Measurements from ENCODE around the gene CROCC2. TPM values are rescaled to one million over a fixed set of nuclear protein-coding genes. Genes with fewer than 3 reads are reported as not detected.

Gene CROCC2
- total RNA-seq, 6 donors from 2014 or later, result 0.23 to 17.8 (median 7.6) TPM

DNA sequence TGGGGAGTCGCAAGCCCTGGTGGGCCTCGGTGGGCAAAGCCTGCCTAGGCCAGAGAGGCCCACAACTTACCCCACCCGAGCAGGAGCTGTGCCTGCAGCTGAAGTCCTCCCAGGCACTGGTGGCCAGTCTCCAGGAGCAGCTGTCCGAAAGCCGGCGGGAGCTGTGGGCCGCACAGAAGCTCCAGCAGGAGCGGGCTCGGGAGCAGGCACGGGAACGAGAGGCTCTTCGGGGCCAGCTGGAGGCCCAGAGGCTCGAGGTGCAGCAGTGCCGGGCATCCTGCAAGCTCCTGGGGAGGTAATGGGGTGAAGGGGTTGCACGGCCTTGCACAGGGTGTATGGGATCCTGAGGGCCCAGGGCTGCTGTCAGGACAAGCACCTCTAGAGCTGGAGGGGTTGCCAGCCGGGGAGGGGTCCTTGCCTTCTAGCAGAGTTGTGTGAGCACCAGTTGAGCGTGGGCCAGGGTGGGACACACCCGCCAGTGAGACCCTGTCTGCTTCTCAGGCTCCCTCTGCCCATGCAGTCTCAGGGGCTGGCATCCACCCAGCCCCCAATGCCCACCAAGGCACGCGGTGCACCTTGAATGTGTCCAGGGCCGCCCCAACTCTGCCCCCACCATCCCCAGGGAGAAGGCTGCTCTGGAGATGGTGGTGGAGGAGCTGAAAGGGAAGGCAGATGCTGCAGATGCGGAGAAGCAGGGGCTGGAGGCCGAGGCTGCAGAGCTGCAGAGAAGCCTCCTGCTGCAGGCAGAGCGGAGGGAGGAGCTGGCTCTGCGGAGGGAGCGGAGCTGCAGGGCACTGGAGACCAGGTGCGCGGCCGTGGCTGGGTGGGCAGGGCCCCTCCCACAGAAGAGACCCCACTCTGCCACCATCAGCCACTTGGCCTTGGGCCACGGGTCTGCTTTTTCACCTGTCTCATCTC is 27.2 kb downstream of the CROCC2 start:
- H3K27ac ChIP-seq, result no peak overlapping the region
- 80 to 85% methylated on average over 14 to 29 of the region's 30 CpGs for WGBS, 2 donors
- TF ChIP-seq POLR2A (IDR thresholded peaks at IDR 0.05), result no peak
- DNase-seq (peak; percentile 19 to 71), ATAC-seq (ENCODE audit: low FRiP score in 2 of 2) (no peak)
- H3K27me3 ChIP-seq, result no peaks in the 10 kb centered on the region
- no peaks in the 10 kb centered on the region for H3K36me3 ChIP-seq
- no peaks in the 10 kb centered on the region for H3K4me1 ChIP-seq
- no peak overlapping the region for H3K4me3 ChIP-seq
- H3K9me3 ChIP-seq, result peaks cover 0 to 9% (median 0%) of the 10 kb centered on the region in 4 donors

GRCh38 chr2:240933966-240934700 is 28.0 kb downstream of the CROCC2 start:
- Histone ChIP-seq H3K27me3 (no peaks in the 10 kb centered on the region), H3K4me1 (no peaks in the 10 kb centered on the region), H3K9me3 (peaks cover 0 to 9% (median 0%) of the 10 kb centered on the region in 4 donors), H3K4me3 (no peak overlapping the region), H3K27ac (no peak overlapping the region), H3K36me3 (no peaks in the 10 kb centered on the region)
- DNase-seq, result peak in 1 of 2 donors; percentile 53
- peak in 1 of 2 donors; percentile 24 for ATAC-seq (ENCODE audit: low FRiP score in 2 of 2)
- WGBS, 2 donors, result 82 to 91% methylated on average over 13 to 21 of the region's 23 CpGs
- TF ChIP-seq CTCF (IDR thresholded peaks at IDR 0.05) (no peak), POLR2AphosphoS5 (IDR thresholded peaks at IDR 0.05) (no peak), EP300 (IDR thresholded peaks at IDR 0.05) (no peak), POLR2A (IDR thresholded peaks at IDR 0.05) (no peak)

DNA sequence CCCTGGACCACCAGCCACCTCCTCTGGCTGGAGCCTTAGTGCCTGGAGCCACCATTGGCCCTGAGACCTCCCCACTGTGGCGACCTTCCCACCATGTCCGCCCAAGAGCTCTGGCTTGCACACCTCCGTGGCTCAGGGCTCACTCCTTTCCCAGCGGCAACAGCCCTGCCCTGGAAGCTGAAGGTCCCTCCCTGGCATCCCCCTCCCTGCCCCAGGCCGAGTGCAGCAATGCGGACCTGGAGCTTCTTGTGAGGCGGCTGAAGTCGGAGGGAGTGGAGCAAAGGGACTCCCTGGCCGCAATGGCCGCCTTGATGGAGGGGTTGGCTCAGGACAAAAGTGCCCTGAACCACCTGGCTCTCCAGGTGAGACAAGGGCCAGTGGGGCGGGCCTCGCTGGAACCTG is 28.6 kb downstream of the CROCC2 start:
- Histone ChIP-seq H3K4me3 (no peak overlapping the region), H3K4me1 (no peaks in the 10 kb centered on the region), H3K36me3 (no peaks in the 10 kb centered on the region), H3K27ac (no peak overlapping the region), H3K9me3 (peaks cover 0 to 9% (median 0%) of the 10 kb centered on the region in 4 donors), H3K27me3 (no peaks in the 10 kb centered on the region)
- 78 to 89% methylated on average over 7 to 12 of the region's 12 CpGs for WGBS, 2 donors
- TF ChIP-seq EP300 (IDR thresholded peaks at IDR 0.05), result no peak
- TF ChIP-seq POLR2AphosphoS5 (IDR thresholded peaks at IDR 0.05), result no peak
- peak in 1 of 2 donors; percentile 50 for DNase-seq
- ATAC-seq (ENCODE audit: low FRiP score in 2 of 2), result no peak

DNA sequence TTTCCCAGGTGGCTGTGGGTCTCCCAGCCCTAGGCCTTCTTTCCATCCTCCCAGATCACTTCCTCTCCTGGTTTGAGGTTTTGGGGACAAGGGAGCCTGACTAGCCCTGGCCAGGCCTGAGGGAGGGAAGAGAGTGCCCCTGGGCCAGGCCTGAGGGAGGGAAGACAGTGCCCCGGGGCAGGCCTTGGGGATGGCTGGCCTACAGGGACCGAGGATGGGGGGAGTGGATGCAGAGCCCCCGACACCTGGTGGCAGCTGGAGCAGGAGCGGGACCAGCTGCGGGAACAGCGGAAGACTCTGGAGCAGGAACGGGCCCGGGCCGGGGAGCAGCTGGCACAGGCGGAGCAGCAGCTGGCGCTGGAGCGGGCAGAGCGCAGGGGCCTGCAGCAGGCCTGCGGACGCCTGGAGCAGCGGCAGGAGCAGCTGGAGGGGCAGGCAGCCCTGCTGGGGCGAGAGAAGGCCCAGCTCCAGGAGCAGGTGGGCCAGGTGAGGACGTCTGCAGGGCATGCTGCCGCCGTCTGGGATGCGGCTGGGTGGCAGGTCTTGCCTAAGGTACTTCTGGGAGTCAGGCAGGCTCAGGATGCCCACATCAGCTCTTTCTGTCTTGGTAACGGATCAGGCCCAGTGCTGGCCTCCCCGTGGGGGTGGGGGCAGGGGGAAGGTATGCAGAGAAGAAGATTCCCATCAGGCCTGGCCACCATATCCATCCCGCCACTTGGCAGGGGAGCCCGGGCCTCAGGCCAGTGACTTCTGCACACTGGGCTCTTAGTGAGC is 29.2 kb downstream of the CROCC2 start:
- peaks cover 0 to 9% (median 0%) of the 10 kb centered on the region in 4 donors for H3K9me3 ChIP-seq
- no peak overlapping the region for H3K27ac ChIP-seq
- TF ChIP-seq POLR2A (IDR thresholded peaks at IDR 0.05) (no peak), POLR2AphosphoS5 (IDR thresholded peaks at IDR 0.05) (no peak), EP300 (IDR thresholded peaks at IDR 0.05) (no peak), CTCF (IDR thresholded peaks at IDR 0.05) (no peak)
- ATAC-seq (ENCODE audit: low FRiP score in 2 of 2) (no peak), DNase-seq (peak in 1 of 2 donors; percentile 84)
- H3K27me3 ChIP-seq, result no peaks in the 10 kb centered on the region
- H3K4me3 ChIP-seq, result no peak overlapping the region
- no peaks in the 10 kb centered on the region for H3K36me3 ChIP-seq
- no peaks in the 10 kb centered on the region for H3K4me1 ChIP-seq
- 88 to 90% methylated on average over 4 to 25 of the region's 25 CpGs for WGBS, 2 donors

- TF ChIP-seq EP300 (IDR thresholded peaks at IDR 0.05), result no peak
- no peak for TF ChIP-seq POLR2AphosphoS5 (IDR thresholded peaks at IDR 0.05)
- TF ChIP-seq CTCF (IDR thresholded peaks at IDR 0.05), result no peak
- no peak for TF ChIP-seq POLR2A (IDR thresholded peaks at IDR 0.05)
- no peaks in the 10 kb centered on the region for H3K27me3 ChIP-seq
- peaks cover 0 to 9% (median 0%) of the 10 kb centered on the region in 4 donors for H3K9me3 ChIP-seq
- no peak overlapping the region for H3K4me3 ChIP-seq
- ATAC-seq (ENCODE audit: low FRiP score in 2 of 2), result no peak
- H3K4me1 ChIP-seq, result no peaks in the 10 kb centered on the region
- H3K27ac ChIP-seq, result no peak overlapping the region
- WGBS, 2 donors, result 85 to 87% methylated on average over 9 of the region's 9 CpGs
- no peaks in the 10 kb centered on the region for H3K36me3 ChIP-seq
- DNase-seq, result no peak
Measured at GRCh38 chr2:240936106-240936505, 30.0 kb downstream of the CROCC2 start.
